ENCODE data around the gene KCNJ8. TPM values are rescaled to one million over a fixed set of nuclear protein-coding genes. Genes with fewer than 3 reads are reported as not detected.

Gene KCNJ8
- total RNA-seq, 1 experiment from 2014 or later: 0.22 TPM

DNA sequence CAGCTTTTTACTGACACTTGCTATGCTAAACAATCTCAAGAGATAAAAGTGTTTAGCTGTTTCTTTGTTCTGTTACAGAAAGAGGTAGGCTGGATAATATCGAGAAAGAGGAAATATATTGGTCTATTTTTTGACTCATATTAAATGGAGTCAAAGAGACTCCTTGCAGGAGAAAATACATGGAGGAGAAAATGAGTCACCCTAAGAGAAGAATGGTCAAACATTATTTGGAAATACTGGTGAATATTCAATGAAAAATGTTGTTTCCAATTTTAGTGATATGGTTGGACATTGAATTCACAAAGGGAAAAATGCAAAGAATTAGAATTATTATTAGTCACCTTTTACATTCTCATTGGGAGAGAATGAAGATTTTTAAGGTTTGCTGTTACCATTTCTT, 3.2 kb downstream of the KCNJ8 start:
- no peak for DNase-seq
- H3K9me3 ChIP-seq (ENCODE audit: control insufficient read depth, low read depth, low read length): no peaks in the 10 kb centered on the region
- peaks cover 57% of the 10 kb centered on the region for H3K27me3 Mint-ChIP-seq (ENCODE audit: low read depth)

More for the DNA sequence above, 3.2 kb downstream of the KCNJ8 start:
- no peak overlapping the region for H3K9ac ChIP-seq (ENCODE audit: extremely low read depth, insufficient read length, low read length)
- WGBS (ENCODE audit: extremely low coverage, insufficient read length, low lambda C conversion rate): no CpG with 5 or more reads among the region's 1 CpG
- no peak overlapping the region for H4K8ac ChIP-seq (replicated peaks; ENCODE audit: insufficient read length, low read depth, low read length)
- H4K91ac ChIP-seq (ENCODE audit: insufficient read length, low read depth, low read length): no peak overlapping the region
- no peaks in the 10 kb centered on the region for H3K79me2 ChIP-seq (ENCODE audit: insufficient read depth, low read length)
- no peak overlapping the region for H3K4me2 ChIP-seq (ENCODE audit: insufficient read depth, insufficient read length, low read length)
- Mint-ChIP-seq H3K4me1 (peaks cover 13 to 16% of the 10 kb centered on the region in 2 experiments), H3K36me3 (ENCODE audit: insufficient read depth in 1 of 3, low read depth in 3 of 3) (no peaks in the 10 kb centered on the region), H3K4me3 (no peak overlapping the region), H3K9me3 (no peaks in the 10 kb centered on the region), H3K27ac (no peak overlapping the region)
- H3K27me3 ChIP-seq (ENCODE audit: insufficient read depth, low read length): peaks cover 5% of the 10 kb centered on the region; the same call in 1 of the 2 replicates
- peaks cover 6% of the 10 kb centered on the region for H3K23me2 ChIP-seq (ENCODE audit: insufficient read length, low read depth, low read length, poor library complexity, severe bottlenecking)
- H2BK20ac ChIP-seq (ENCODE audit: low read depth, low read length, poor library complexity, severe bottlenecking): no peak overlapping the region
- no peak overlapping the region for H2BK5ac ChIP-seq (ENCODE audit: insufficient read length, low read length)
- no peak overlapping the region for H3K23ac ChIP-seq (ENCODE audit: insufficient read length, low read depth, low read length)
- no peak overlapping the region for H2BK12ac ChIP-seq (ENCODE audit: insufficient read length, low read depth, low read length)
- no peak overlapping the region for H3K27ac ChIP-seq (ENCODE audit: insufficient read length, low read depth, low read length)
- no peak overlapping the region for H4K5ac ChIP-seq (ENCODE audit: insufficient read length, low read depth, low read length)
- H3K4me1 ChIP-seq (ENCODE audit: insufficient read depth, low read length): no peaks in the 10 kb centered on the region
- H3K14ac ChIP-seq (ENCODE audit: insufficient read depth, low read length): no peak overlapping the region
- H2AK5ac ChIP-seq (ENCODE audit: insufficient read length, low read length): no peak overlapping the region
- no peak overlapping the region for H2BK120ac ChIP-seq (ENCODE audit: low read depth, low read length, poor library complexity, severe bottlenecking)
- no peak overlapping the region for H2BK15ac ChIP-seq (ENCODE audit: low read depth, low read length)
- no peak overlapping the region for H3K18ac ChIP-seq (ENCODE audit: insufficient read length, low read depth, low read length)
- TF ChIP-seq, protein P1, sequence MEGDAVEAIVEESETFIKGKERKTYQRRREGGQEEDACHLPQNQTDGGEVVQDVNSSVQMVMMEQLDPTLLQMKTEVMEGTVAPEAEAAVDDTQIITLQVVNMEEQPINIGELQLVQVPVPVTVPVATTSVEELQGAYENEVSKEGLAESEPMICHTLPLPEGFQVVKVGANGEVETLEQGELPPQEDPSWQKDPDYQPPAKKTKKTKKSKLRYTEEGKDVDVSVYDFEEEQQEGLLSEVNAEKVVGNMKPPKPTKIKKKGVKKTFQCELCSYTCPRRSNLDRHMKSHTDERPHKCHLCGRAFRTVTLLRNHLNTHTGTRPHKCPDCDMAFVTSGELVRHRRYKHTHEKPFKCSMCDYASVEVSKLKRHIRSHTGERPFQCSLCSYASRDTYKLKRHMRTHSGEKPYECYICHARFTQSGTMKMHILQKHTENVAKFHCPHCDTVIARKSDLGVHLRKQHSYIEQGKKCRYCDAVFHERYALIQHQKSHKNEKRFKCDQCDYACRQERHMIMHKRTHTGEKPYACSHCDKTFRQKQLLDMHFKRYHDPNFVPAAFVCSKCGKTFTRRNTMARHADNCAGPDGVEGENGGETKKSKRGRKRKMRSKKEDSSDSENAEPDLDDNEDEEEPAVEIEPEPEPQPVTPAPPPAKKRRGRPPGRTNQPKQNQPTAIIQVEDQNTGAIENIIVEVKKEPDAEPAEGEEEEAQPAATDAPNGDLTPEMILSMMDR (conservative IDR thresholded peaks at IDR 0.05): no peak
- H3K4ac ChIP-seq (ENCODE audit: low read depth, low read length): no peak overlapping the region
- no peak overlapping the region for H3K56ac ChIP-seq (ENCODE audit: insufficient read length, low read depth, low read length)
- H3T11ph ChIP-seq (ENCODE audit: low read length): no peak overlapping the region
- H4K20me1 ChIP-seq (ENCODE audit: control insufficient read depth, insufficient read depth, insufficient read length): no peaks in the 10 kb centered on the region
- no peak overlapping the region for H2AFZ ChIP-seq (ENCODE audit: low read length)
- no peaks in the 10 kb centered on the region for H3K79me1 ChIP-seq (ENCODE audit: insufficient read depth, low read depth, low read length, poor library complexity, severe bottlenecking)
